ENCODE data around the gene CUX1. TPM values are rescaled to one million over a fixed set of nuclear protein-coding genes. Genes with fewer than 3 reads are reported as not detected.
"Not testable (repeated sequence)": the region's sequence is repeated elsewhere in the genome, so short reads cannot be mapped to it uniquely, and the experiment has no call there.

The CUX1 gene
- total RNA-seq, 1 donor from 2014 or later: 97.4 TPM

DNA sequence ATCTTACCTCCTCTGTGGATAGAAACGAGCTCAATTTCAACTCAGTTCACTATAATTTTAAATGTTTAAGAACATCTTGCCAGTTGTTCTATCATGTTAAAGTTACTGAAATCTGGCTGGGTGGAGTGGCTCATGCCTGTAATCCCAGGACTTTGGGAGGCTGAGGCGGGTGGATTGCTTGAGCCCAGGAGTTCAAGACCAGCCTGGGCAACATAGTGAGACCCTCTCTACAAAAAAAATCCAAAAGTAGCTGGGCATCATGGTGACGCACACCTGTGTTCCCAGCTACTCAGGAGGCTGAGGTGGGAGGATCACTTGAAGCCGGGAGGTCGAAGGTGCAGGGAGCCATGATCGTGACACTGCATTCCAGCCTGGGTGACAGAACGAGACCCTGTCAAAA, 20.0 kb downstream of the CUX1 start:
- DNase-seq; intact Hi-C loops (cut with DNase I); ATAC-seq (ENCODE audit: poor library complexity): not testable (repeated sequence)

DNA sequence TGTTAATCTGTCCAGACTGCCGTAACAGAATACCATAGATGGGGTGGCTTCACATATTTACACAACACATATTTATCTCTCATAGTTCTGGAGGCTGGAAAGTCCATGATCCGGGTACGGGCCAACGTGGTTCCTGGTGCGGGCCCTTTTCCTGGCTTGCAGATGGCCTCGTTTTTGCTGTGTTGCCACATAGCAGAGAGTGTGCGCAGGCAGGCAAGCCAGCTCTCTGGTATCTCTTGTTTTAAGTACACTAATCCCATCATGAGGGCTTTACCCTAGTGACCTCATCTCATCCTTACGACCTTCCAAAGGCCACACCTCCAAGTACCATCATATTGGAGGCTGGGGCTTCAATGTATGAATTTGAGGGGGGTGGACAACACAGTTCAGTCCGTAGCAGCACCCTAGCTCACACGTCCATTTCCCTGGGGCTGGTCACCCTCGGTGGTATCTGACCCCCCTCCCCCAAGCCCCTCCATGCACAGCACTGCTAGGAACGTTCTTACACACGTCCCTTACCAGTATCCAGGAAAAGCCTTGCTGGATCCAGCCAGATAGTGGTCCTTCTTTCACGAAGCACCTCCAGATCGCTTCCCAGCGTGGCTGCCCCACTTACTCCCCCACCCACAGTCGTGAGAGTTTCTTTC, 21.5 kb downstream of the CUX1 start:
- intact Hi-C loops (cut with DNase I): no loop called here
- ATAC-seq (ENCODE audit: poor library complexity) (peak; percentile 86), DNase-seq (no peak)

DNA sequence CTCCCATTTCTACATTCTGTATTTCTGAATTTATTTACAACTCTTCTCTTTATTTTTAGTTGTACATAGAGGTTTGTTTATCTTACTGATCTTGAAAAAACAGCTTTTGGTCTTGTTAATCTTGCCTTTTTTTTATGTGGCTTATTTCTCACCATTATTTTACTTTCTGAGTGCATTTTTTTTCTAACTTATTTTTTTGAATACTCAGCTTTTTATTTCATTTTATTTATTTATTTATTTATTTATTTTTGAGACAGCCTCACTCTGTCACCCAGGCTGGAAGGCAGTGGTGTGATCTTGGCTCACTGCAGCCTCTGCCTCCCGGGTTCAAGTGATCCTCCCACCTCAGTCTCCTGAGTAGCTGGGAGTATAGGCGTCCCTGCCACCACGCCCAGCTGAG, 23.9 kb downstream of the CUX1 start:
- no peak for ATAC-seq (ENCODE audit: poor library complexity)
- intact Hi-C loops (cut with DNase I): no loop called here
- no peak for DNase-seq

DNA sequence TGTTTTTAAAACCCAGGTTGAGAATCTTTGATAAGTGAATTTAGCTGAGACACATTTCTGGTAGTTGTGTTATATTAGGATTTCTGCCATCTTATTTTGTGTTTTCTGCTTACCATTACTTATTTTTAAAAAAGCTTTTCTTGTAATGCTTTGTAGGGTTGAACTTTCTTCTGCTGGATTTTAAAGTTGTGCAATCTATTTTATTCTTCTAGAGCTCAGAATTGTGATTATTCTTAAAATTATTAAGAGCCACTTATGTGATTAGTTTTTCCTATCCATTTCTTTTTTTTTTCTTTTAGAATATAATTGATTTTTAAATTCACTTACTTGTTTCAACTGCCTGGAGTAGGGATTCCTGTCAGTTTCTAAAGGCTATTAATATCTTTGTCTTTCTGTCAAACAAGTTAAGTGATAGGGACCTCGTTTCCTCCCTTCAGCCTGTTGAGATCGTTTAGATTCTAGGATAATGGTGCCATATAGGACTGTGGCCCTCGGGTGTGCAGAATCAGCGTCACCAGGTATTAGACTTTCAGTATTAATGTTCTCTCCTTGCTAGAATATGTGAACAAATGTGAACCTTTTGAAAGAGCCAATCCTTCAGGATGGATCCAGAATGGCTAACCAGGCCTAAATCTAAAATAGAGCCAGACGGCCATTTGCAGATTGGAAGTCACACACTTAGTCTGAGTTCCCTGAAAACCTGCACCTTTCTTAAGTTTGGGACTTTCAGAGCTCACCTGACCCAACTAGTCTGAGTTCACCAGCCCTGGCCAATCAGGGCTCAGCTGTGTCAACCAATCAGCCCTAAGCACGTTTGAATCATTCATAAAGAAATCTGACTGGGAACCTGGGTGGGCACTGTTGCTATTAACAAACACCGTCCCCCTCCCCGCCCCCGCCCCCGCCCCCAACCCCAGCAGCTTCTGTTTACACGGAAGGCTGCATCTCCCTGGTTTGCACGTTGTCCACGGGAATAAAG, 26.2 kb downstream of the CUX1 start:
- ATAC-seq (ENCODE audit: poor library complexity): no peak
- intact Hi-C loops (cut with DNase I): no loop called here
- no peak for DNase-seq

DNA sequence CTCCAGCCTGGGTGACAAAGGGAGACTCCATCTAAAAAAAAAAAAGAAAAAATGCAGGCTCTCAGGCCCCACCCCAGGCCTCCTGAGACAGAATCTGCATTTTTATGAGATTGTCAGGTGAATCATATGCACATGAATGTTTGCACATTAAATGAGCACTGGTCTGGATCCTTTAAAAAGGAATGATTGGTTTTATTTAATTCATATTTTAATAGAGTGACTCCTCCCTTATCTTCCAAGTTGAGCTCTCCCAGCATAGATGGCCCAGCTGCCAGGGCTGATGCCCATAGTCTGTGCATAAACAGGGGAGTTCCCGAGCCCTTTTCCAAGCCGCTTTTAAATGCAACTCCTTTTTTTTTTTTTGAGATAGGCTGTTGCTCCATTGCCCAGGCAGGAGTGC, 28.5 kb downstream of the CUX1 start:
- DNase-seq (no peak), ATAC-seq (ENCODE audit: poor library complexity) (no peak)
- intact Hi-C loops (cut with DNase I): no loop called here

DNA sequence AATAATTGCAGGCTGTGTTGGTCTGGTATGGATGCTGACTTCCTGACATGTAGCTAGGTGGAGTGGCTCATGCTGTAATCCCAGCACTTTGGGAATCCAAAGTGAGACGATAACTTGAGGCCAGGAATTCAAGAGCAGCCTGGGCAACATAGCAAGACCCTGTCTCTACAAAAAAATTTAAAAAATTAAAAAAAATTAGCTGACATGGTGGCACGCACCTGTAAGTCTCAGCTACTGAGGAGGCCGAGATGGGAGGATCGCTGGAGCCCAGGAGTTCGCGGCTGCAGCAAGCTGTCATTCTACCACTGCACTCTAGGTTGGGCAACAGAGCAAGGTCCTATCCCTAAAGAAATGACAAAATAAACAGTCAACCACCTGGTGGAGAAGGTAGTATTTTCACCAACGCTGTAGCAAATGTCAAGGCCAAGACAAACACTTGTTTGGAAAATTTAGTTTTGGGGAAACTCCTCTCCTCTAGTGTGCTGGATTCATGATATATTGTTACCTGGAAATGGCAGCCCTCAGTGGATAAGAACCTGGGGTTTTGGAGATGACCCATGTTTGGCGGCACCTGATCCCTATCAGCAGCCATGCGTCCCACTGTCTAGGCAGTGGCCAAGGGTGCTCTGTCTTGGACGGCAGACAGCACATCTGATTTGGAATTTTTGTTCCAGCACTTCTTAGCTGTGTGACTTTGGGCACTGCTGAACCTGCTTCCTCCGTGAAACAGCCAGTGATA, 29.5 kb downstream of the CUX1 start:
- intact Hi-C loops (cut with DNase I): no loop called here
- no peak for ATAC-seq (ENCODE audit: poor library complexity)
- no peak for DNase-seq

DNA sequence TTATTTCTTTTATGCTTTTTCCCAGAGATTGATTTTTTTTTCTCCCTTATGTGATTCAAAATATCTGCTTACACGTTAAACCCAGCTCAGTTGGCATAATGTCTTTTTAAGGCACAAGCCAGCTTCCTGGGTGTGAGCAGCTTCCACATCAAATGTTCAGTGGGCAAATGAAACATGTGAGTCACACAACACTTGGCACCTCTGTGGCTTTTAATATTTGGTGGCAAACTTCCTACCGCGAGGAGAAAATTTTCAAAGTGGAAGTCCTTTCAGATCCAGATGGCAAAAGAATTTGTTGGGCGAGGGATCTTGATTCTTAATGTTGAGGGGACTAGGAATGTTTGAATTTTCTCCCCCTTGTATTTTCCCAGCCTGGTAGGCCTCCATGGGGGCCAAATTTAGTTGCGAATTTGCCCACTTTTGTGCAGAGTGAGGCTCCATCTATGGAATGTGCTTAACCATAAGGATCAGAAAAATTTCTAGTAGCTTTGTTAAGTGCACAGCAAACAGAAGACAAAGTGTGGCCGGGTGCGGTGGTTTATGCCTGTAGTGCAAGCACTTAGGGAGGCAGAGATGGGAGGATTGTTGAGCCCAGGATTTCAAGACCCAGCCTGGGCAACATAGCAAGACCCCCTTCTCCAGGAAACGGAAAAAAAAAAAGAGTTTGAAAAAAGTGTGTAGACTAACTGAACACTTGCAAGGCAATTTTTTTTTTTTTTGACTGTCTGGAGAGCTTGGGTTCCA, 31.0 kb downstream of the CUX1 start:
- no peak for DNase-seq
- intact Hi-C loops (cut with DNase I): no loop called here
- no peak for ATAC-seq (ENCODE audit: poor library complexity)

DNA sequence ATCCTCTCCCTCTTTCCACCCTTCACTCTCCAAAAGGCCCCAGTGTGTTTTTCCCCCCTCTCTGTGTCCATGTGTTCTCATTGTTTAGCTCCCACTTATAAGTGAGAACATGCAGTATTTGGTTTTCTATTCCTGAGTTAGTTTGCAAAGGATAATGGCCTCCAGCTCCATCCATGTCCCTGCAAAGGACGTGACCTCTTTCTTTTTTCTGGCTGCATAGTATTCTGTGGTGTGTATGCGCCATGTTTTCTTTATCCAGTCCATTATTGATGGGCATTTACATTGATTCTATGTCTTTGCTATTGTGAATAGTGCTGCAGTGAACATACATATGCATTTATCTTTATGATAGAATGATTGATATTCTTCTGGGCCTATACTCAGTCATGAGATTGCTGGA, 31.9 kb downstream of the CUX1 start:
- DNase-seq; intact Hi-C loops (cut with DNase I); ATAC-seq (ENCODE audit: poor library complexity): not testable (repeated sequence)

DNA sequence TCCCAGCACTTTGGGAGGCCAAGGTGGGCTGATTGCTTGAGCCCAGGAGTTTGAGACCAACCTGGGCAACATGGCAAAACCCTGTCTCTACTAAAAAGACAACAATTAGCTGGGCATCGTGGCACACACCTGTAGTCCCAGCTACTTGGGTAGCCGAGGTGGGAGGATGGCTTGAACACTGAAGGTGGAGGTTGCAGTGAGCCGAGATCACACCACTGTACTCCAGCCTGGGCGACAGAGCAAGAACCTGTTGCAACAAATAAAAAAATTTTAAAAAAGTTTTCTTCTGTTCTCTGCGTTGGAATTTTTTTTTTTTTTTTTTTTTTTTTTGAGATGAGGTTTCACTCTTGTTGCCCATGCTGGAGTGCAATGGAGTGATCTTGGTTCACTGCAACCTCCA, 34.9 kb downstream of the CUX1 start:
- DNase-seq; intact Hi-C loops (cut with DNase I); ATAC-seq (ENCODE audit: poor library complexity): not testable (repeated sequence)

DNA sequence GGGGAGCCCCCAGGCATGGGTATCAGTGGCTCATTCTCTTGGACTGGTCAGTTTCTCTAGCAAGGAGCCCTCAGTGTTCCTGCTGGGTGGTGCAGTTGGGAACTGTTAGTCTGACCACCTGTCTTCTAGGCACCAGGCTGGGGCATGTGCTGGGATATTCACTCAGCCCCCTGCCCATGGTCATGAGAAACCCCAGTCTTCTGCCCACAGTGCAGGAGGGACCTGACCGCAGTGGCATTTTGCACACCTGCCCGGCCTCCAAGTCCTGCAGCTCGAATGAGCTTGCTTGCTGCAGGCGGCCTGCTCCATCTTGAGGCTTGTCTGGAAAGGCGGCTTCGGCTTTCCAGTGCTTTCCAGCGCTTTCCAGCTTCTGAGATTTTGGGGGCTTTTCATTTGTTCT, 36.3 kb downstream of the CUX1 start:
- intact Hi-C loops (cut with DNase I): no loop called here
- ATAC-seq (ENCODE audit: poor library complexity): no peak
- no peak for DNase-seq

DNA sequence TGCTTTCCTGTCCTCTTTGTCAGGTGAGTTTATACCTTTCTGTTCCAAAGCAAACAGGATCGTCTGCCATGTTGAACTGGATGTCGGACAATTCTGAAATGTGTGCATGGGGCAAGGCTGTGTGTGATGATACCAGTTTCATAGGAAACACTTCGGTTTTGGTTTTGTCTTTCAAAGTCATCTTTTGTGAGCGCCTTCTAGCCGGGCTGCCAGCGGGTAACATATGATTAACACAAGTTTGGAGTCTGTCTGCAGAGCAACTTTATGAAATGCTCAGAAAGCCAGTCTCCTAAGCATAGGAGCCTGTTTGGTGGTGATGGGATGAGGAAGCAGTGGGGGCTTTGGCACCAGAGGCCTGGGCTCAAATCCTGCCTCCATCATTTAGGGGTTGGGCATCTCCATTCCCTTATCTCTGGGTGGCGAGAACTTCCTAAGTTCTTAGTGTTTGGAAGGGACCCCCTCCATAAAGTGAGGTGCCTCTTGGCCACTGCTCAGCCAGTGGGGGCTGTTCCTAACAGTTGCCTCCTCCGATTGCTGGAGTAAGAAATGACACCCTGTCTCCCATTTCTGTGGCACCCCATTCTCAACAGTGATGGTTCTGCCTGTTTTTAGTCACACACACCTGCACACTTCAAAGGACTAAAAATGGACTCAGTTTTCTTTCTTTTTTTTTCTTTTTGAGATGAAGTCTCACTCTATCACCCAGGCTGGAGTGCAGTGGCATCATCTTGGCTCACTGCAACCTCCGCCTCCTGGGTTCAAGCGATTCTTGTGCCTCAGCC, 36.8 kb downstream of the CUX1 start:
- intact Hi-C loops (cut with DNase I): no loop called here
- ATAC-seq (ENCODE audit: poor library complexity) (no peak), DNase-seq (no peak)

DNA sequence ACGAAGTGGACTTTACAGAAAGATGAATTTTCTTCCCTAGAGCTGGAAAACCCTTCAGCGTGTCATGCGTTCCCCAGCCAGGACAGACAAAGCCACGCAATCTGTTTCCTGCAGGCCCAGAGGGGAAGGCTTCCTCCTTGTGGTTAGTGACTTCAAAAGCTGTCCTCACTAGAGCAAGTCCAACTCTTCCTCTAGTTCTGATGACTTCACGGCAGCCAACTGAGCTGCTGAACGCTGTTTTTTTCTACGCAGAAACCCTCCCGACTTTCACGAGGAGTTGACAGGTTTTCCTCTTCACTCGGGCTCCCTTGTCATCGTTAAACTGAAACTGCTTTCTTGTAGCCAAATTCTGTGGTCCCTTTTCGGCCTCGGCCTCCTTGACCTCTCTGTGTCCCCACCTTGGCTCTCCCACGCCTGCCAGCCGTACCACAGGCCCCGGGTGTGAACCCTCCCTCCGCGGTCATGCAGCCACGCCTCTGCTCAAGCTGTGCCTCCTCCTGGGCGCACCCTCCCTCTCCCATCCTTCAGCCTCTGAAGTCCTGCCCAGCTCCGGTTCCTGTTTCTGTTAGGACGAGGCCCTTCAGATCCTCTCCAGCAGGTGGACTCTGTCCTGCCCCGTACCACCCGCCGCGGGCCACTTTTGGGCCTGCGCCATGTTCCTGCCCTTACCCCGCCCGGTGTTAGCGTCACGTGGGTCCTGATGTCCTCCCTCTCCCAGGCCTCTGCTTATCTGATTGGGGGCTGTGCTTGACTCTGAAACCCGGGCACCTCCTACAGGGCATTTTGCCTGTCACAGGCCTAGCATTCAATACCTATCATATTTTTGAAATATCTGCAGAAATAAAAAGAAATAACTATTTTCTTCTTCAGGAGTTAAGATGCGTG, 39.3 kb downstream of the CUX1 start:
- ATAC-seq (ENCODE audit: poor library complexity) (peak; percentile 91), DNase-seq (peak; percentile 94)
- intact Hi-C loops (cut with DNase I): no loop called here

DNA sequence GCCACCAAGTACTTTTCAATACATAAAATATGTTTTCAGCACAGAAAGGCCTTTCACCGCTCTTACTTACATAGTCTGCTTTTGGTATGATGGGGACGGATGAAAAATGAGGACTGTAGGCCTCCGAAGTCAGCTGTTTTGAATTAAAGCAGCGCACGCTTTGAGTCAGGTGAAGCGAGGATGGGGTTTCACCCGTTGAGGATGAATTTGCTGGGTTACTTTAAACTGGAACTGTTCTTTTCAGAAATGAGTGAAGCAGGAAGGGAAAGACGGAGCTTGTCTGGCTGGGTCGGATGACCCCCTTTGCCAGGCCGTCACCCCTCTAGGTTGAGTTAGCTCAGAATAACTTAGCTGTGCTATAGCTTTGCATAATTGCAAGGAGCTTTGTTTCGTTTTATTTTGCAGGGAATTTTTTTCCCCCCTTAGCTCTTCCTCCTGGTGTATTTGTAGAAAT, 40.0 kb downstream of the CUX1 start:
- DNase-seq (no peak), ATAC-seq (ENCODE audit: poor library complexity) (no peak)
- intact Hi-C loops (cut with DNase I): no loop called here

DNA sequence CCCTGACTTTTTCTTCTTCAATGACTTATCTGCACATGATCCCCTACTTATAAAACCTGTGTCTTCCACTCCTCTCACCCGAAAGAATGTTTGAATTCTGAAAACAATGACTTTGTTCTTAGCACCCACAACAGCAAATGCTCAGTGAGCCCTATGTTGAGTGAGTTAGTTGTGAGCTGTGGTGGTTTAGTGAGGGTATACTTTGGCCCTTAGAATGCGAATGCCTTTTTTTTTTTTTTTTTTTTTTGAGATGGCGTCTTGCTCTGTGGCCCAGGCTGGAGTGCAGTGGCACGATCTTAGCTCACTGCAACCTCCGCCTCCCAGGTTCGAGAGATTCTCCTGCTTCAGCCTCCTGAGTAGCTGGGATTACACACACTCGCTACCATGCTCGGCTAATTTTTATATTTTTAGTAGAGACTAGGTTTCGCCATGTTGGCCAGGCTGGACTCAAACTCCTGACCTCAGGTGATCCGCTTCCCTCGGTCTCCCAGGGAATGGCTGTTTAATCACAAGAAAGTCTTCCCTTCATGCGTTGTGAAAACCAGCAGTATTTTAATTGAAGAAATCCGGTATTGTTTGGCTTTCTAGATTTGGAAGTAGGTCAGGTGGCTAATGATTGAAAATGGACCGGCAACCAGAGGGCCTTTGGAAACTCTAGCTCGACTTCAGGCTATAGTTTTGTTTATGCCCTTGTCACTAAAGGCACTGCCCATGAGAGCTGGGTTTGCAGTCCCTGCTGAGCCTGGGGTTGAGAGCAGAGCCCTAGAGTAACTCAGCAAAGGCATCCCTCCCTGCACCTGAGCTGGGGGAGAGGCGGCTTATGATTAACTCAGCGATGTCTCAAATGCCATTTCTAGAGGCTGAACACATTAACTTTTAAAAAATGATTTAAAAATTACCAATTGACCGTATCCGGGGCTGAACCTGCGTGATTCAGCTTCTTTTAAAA, 41.3 kb downstream of the CUX1 start:
- ATAC-seq (ENCODE audit: poor library complexity) (no peak), DNase-seq (no peak)
- intact Hi-C loops (cut with DNase I): no loop called here

DNA sequence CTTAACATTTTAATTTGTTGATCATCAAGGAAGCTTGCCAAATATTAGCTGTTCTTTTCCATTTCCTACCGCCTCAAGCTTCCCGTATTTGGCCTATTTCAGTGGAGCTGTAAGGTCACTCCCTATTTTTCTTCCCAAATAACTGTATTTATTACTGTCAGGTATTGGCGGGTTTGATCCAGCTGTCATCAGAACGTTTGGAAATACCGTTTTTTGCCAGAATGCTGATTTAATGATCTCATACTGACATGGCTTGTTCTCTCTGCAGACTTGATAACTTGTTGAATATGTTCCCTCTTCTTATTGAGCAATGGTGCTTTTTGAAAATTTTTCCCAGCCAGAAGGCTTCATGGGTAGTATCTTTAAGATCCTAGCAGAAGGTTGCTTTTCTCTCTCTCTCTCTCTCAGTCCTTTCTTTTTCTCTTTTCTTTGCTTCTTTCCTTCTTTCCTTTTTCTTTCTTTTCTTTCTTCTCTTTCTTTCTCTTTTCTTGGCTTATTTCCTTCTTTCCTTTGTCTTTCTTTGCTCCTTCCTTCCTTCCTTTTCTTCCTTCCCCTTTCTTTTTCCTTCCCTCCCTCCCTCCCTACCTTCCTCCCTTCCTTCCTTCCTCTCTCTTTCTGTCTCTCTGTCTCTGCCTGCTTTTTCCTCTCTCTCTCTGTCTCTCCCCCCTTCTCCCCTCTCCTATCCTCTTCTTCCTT, 42.1 kb downstream of the CUX1 start:
- peak; percentile 3 for ATAC-seq (ENCODE audit: poor library complexity)
- no peak for DNase-seq
- intact Hi-C loops (cut with DNase I): no loop called here
